DND-41 (cell line): ENCODE data around the gene GPR152.
A peak's percentile ranks its signal among the peaks of the same experiment; 100 is the strongest.

Source experiments
- ATAC-seq: fragments of 200-7000 bp; cut with Tn5 transposase; 3 replicates; pipeline ENCODE4 v1.9.1; 2021; ENCODE audit warnings: low read depth; ENCODE audit not compliant: insufficient read depth
- DNase-seq: peaks from one replicate; pipeline ENCODE4 v3.0.0-alpha.2; 2020
- H2AFZ ChIP-seq: 2 replicates; pipeline ENCODE4 v1.6.0; 2012; ENCODE audit warnings: low read depth, low read length
- H3K27ac ChIP-seq: 2 replicates; pipeline ENCODE4 v1.5.1; 2012; ENCODE audit warnings: low read length, inconsistent platforms
- H3K27me3 ChIP-seq: fragments of 200-600 bp; sonication (generic); 2 replicates; pipeline ENCODE4 v1.6.0; 2012; ENCODE audit warnings: low read length, mild to moderate bottlenecking, inconsistent platforms; ENCODE audit not compliant: insufficient read depth, poor library complexity
- H3K36me3 ChIP-seq: 2 replicates; pipeline ENCODE4 v1.5.1; 2012; ENCODE audit warnings: low read length, inconsistent platforms; ENCODE audit not compliant: insufficient read depth
- H3K4me1 ChIP-seq: 2 replicates; pipeline ENCODE4 v1.5.1; 2012; ENCODE audit warnings: mild to moderate bottlenecking, low read length; ENCODE audit not compliant: insufficient read depth
- H3K4me2 ChIP-seq: 2 replicates; pipeline ENCODE4 v1.6.0; 2012; ENCODE audit warnings: mild to moderate bottlenecking, moderate library complexity, low read length, inconsistent platforms; ENCODE audit not compliant: insufficient read depth
- H3K4me3 ChIP-seq, 2 experiments: fragments of 200-600 bp in 1 of 2; shearing (Covaris generic) in 1 of 2; 2 replicates each; pipeline ENCODE4 v1.5.1; 2012 to 2016; ENCODE audit warnings: inconsistent platforms in 2 of 2, low read length in 2 of 2, mild to moderate bottlenecking in 2 of 2, low read depth in 1 of 2, moderate library complexity in 1 of 2
- H3K79me2 ChIP-seq: 2 replicates; pipeline ENCODE4 v1.6.0; 2012; ENCODE audit warnings: low read length, inconsistent platforms; ENCODE audit not compliant: insufficient read depth
- H3K9ac ChIP-seq: 2 replicates; pipeline ENCODE4 v1.6.0; 2012; ENCODE audit warnings: low read depth, mild to moderate bottlenecking, inconsistent platforms, low read length, moderate library complexity
- H3K9me3 ChIP-seq: 2 replicates; pipeline ENCODE4 v1.5.1; 2012; ENCODE audit warnings: low read length, moderate library complexity, mild to moderate bottlenecking, inconsistent platforms; ENCODE audit not compliant: insufficient read depth, severe bottlenecking
- H4K20me1 ChIP-seq: 2 replicates; pipeline ENCODE4 v1.6.0; 2012; ENCODE audit warnings: low read length; ENCODE audit not compliant: insufficient read depth
- EZH2 ChIP-seq: IDR thresholded peaks from 3 replicates; pipeline ENCODE4 v1.6.1; 2012; ENCODE audit warnings: borderline replicate concordance, low read depth, mild to moderate bottlenecking, moderate library complexity, low read length, inconsistent platforms; ENCODE audit not compliant: severe bottlenecking
- TF ChIP-seq, protein P1 (sequence below): IDR thresholded peaks from 2 replicates; pipeline ENCODE4 v1.5.1; 2012; ENCODE audit warnings: borderline replicate concordance, low read length, moderate library complexity, mild to moderate bottlenecking; ENCODE audit not compliant: poor library complexity, severe bottlenecking; ENCODE audit errors: extremely low read depth

GPR152 gene

DNA sequence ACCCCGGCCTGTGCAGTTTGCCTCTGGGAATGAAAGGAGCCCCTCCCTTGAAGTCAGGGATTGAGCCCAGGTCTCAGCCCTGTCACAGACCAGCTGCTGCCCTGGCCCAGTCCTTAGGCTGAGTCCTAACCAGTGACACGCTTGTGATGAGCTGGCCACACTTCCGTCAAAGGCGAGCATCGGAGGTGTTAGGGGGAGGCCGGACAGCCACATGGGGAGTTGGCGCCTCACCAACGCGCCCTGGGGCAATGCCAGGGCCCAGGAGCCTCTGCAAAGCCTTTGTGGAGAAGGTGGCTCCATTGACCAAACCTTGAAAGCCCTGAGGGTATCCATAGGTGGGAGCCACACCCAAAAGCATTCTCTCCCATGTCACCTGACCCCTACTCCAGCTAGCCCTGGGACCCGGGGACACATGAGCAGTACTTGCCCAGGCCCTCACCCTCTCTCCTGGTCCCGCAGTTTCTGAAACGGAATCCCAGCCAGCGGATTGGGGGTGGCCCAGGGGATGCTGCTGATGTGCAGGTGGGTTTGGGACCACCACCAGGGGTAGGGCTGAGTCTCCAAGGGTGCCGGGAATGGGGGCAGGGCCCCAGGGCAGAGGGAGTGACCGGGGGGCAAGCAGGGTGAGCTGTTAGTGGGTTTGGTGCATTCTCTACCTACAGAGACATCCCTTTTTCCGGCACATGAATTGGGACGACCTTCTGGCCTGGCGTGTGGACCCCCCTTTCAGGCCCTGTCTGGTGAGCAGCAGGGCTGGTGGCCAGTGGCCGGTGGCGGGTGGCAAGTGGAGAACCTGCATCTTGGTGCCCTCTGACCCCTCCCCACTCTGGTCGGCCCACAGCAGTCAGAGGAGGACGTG lies 18.8 kb downstream of the GPR152 start:
- Histone ChIP-seq H3K4me1 (peaks cover 85% of the 10 kb centered on the region), H3K9ac (no peak overlapping the region; the same call in 1 of the 2 replicates), H4K20me1 (peaks cover 61% of the 10 kb centered on the region), H3K79me2 (peaks cover 95% of the 10 kb centered on the region), H3K27ac (peak overlapping the region; percentile 41; the same call in 1 of the 2 replicates), H3K4me3 (no peak overlapping the region), H2AFZ (no peak overlapping the region), H3K4me2 (peak overlapping the region; percentile 99), H3K27me3 (no peaks in the 10 kb centered on the region), H3K36me3 (peaks cover 83% of the 10 kb centered on the region), H3K9me3 (no peaks in the 10 kb centered on the region)
- ATAC-seq (no peak), DNase-seq (no peak)
- TF ChIP-seq, protein P1, sequence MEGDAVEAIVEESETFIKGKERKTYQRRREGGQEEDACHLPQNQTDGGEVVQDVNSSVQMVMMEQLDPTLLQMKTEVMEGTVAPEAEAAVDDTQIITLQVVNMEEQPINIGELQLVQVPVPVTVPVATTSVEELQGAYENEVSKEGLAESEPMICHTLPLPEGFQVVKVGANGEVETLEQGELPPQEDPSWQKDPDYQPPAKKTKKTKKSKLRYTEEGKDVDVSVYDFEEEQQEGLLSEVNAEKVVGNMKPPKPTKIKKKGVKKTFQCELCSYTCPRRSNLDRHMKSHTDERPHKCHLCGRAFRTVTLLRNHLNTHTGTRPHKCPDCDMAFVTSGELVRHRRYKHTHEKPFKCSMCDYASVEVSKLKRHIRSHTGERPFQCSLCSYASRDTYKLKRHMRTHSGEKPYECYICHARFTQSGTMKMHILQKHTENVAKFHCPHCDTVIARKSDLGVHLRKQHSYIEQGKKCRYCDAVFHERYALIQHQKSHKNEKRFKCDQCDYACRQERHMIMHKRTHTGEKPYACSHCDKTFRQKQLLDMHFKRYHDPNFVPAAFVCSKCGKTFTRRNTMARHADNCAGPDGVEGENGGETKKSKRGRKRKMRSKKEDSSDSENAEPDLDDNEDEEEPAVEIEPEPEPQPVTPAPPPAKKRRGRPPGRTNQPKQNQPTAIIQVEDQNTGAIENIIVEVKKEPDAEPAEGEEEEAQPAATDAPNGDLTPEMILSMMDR = no peak
- no peak for TF ChIP-seq EZH2

DNA sequence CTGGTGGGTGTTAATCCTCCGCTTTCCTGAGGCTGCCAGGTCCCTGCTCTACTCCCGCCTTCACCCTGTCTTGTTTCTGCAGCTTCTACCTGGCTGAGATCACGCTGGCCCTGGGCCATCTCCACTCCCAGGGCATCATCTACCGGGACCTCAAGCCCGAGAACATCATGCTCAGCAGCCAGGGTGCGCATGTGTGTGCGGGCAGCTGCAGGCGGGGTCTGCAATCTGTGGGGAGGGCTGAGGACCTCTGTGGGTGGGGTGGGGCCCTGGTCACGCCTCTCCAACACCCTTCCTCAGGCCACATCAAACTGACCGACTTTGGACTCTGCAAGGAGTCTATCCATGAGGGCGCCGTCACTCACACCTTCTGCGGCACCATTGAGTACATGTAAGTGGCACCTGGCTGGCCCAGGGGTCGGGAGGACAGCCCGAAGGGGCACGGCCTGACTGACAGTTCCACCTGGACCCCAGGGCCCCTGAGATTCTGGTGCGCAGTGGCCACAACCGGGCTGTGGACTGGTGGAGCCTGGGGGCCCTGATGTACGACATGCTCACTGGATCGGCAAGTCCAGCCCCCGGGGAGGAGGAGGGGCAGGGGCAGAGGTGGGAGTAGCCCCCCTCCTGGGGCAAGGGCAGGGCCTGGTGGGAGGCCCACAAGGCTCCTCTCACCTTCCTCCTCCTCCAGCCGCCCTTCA lies 19.7 kb downstream of the GPR152 start:
- Histone ChIP-seq H3K4me2 (no peak overlapping the region), H4K20me1 (peaks cover 61% of the 10 kb centered on the region), H3K79me2 (peaks cover 90% of the 10 kb centered on the region), H3K4me3 (no peak overlapping the region), H3K9ac (no peak overlapping the region), H3K9me3 (no peaks in the 10 kb centered on the region), H2AFZ (no peak overlapping the region), H3K4me1 (peaks cover 78% of the 10 kb centered on the region), H3K27me3 (no peaks in the 10 kb centered on the region), H3K27ac (peak overlapping the region; percentile 41), H3K36me3 (peaks cover 77% of the 10 kb centered on the region)
- DNase-seq (no peak), ATAC-seq (no peak)
- TF ChIP-seq, protein P1 = no peak
- no peak for TF ChIP-seq EZH2

DNA sequence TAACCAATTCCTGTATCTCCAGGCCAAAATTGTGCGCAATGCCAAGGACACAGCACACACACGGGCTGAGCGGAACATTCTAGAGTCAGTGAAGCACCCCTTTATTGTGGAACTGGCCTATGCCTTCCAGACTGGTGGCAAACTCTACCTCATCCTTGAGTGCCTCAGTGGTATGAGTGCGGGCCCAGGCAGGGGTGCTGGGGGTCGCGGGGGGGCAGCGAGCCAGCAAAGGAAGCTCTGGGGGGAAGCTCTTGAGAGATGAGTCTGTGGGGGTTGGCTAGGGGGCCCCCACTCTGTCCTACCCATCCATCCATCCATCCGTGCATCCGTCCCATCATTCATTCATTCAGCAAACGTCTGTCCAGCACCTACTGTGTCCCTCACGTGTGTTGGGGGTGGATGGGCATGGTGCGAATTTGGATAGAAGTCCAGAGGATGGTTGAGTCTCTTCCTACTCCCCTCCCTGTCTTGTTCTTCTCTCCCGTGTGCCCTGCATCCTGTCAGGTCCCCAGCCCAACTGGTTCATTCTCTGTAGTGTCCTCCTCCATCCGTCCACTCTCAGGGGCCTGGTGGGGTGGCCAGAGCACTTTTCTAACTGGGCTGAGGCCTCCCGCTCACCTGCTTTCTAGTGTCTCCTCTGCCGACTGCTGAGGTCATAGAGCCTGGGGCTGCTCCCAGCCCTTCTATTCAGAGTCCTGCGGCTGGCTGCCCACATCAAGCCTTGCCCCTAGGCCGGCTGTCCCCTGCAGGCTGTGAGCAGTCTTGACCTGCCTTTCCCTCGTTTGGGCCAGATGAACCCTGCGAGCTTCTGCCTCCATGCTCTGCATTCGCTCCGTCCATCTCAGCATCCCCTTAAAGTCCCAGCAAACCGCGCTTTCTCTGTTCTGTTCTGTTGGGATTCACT lies 20.9 kb downstream of the GPR152 start:
- no peak for DNase-seq
- peak overlapping the region; percentile 41; the same call in 1 of the 2 replicates for H3K27ac ChIP-seq
- H3K36me3 ChIP-seq = peaks cover 67% of the 10 kb centered on the region
- peak overlapping the region; percentile 18; the same call in 1 of the 2 replicates for H3K4me2 ChIP-seq
- no peaks in the 10 kb centered on the region for H3K27me3 ChIP-seq
- H4K20me1 ChIP-seq = peaks cover 58% of the 10 kb centered on the region
- H3K79me2 ChIP-seq = peaks cover 84% of the 10 kb centered on the region
- ATAC-seq = no peak
- TF ChIP-seq EZH2 = no peak
- TF ChIP-seq, protein P1 = no peak
- H3K4me3 ChIP-seq = no peak overlapping the region
- H3K9me3 ChIP-seq = no peaks in the 10 kb centered on the region
- no peak overlapping the region for H3K9ac ChIP-seq
- H2AFZ ChIP-seq = no peak overlapping the region
- peaks cover 80% of the 10 kb centered on the region for H3K4me1 ChIP-seq
